GM12874 (cell line): ENCODE measurements around the gene SH3D21.

Experiments
- TF ChIP-seq, protein P1 (sequence below): IDR thresholded peaks from 2 replicates; pipeline ENCODE4 v1.5.1; 2011; ENCODE audit warnings: low read depth, mild to moderate bottlenecking, control low read depth, low read length, moderate library complexity; ENCODE audit not compliant: insufficient read depth

Gene SH3D21

DNA sequence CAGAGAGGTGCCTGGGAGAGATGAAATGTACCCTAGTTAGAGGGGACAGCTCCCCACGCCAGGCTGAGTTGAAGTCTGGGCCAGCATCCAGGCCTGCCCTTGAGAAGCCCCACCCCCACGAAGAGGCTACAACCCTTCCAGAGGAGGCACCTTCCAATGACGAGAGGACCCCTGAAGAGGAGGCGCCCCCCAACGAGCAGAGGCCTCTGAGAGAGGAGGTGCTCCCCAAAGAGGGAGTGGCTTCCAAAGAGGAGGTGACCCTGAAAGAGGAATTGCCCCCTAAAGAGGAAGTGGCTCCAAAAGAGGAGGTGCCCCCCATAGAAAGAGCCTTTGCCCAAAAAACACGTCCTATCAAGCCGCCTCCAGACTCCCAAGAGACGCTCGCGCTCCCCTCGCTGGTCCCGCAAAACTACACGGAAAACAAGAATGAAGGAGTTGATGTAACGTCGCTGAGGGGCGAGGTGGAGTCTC, 14.2 kb downstream of the SH3D21 start:
- TF ChIP-seq, protein P1, sequence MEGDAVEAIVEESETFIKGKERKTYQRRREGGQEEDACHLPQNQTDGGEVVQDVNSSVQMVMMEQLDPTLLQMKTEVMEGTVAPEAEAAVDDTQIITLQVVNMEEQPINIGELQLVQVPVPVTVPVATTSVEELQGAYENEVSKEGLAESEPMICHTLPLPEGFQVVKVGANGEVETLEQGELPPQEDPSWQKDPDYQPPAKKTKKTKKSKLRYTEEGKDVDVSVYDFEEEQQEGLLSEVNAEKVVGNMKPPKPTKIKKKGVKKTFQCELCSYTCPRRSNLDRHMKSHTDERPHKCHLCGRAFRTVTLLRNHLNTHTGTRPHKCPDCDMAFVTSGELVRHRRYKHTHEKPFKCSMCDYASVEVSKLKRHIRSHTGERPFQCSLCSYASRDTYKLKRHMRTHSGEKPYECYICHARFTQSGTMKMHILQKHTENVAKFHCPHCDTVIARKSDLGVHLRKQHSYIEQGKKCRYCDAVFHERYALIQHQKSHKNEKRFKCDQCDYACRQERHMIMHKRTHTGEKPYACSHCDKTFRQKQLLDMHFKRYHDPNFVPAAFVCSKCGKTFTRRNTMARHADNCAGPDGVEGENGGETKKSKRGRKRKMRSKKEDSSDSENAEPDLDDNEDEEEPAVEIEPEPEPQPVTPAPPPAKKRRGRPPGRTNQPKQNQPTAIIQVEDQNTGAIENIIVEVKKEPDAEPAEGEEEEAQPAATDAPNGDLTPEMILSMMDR: no peak

DNA sequence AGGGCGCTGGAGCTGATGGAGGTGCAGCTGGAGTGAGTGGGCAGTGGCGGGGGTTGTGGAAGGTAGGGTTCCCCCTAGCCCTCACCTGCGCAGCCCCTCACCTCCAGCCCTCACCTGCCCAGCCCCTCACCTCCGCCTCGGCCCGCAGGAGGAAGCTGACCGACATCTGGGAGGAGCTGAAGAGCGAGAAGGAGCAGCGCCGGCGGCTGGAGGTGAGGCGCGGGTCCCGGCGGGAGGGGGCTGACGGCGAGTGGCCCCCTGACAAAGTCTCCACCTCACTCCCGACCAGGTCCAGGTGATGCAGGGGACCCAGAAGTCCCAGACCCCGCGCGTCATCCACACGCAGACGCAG, 14.6 kb downstream of the SH3D21 start:
- TF ChIP-seq, protein P1: no peak

DNA sequence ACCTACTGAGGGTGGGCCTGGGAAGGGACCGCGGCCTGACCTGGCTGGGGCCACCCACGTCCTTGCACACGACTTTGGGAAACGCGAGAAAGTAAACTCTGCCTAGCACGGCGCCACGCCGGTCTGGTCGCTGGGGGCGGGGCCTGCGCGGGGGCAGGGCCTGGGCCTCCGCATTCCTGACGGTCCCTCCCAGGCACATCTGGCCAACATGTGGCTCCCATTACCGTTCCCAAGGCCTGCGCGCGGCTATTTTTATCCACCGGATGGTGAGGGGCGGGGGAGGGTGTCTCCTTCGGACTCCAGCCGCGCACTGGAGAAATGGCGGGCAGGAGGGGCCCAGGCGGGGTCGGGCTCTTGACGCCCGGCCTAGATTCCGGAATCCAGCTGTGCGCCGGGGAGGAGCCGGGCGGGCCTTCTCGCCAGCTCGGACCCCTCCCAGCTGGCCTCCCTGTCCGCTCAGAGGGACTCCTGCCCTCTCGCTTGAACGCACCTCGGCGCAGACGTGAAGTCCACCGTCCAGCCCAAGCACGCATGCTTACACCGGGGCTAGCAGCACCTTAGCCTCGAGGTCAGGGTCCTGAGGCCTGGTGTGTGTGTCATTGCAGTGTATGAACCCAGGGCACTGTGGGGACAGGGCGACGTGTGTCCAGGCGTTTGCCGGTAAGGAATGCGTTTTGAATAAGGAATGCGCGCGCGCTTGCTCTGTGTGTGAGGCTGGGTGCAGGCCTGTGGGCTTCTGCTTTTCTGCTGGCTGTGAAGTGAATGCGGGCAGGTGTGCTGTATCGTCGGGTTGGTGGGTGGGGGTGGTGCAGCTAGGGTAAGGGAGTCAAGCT, 15.2 kb downstream of the SH3D21 start:
- TF ChIP-seq, protein P1: no peak

DNA sequence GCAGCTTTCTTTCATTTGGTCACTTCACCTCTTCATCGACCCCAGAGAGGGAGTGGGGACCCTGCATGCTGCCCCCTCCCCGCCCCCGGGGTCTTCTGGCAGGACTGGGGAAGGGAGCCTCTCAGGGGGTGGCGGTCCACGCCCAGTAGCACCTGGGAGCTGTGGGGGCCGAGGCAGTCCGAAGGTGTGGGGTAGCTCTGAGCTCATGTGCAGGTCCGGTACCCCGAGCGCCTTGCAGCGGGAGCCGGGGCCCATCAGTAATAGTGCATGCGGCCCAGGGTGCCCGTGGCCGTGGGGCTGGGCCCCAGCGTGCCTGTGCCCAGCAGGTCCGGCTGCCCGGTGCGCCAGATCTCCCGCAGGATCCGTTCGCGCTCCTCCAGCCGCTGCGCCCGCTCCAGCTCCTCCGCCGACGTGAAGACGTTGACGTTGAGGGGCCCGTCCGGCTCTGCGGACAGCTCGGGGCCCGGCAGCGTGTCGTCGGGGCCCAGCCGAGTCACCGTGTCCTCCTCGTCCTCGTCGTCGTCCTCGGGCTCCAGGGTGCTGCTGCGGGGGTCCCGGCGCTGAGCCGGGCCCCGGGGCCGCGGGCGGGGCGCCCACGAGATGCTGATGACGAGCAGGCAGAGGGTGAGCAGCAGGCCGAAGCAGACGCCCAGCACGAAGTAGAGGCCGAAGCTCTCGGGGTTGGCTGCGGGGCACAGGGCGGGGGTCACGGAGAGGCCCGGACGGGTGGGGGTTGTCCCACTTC, 16.0 kb downstream of the SH3D21 start:
- TF ChIP-seq, protein P1: no peak

DNA sequence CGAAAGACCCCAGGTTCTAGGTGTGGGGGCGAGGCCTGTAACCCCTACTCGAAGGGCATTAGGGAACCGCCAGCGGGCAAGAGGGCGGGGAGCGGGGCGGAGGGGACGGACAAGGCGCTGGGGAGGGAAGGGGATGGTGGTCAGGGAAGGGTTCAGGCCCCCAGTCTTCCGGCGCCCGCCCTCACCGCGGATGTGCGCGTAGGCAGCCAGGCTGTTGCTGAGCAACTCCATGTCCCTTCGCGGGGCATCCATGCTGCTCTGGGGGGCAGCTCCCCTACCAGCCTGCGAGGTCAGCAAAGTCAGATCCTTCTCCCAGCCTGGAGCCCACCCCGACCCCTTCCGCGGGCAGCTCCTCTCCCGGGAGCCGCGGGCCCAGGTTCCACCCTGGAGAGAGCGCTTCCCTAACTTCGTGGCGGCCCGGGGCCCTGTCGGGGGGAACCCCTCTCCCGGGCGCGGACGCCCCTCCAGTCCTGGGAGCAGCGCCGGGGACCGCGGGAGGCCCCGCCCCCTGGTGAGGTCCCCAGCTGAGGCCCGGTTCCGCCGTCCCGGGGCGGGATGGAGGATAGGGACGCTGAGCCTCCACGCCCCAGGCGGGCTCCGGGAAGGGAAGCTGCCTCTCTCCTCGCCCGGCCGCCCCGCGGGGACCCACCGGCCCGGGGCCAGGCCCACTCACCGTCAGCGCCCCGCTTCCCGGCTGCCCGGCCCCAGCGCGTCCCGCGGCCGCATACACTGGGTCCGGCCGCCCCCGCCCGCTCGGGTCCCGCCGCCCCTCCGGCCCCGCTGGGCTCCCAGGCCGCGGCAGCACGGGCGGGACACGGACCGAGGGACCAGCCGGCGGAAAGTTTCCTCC, 16.8 kb downstream of the SH3D21 start:
- TF ChIP-seq, protein P1: no peak

DNA sequence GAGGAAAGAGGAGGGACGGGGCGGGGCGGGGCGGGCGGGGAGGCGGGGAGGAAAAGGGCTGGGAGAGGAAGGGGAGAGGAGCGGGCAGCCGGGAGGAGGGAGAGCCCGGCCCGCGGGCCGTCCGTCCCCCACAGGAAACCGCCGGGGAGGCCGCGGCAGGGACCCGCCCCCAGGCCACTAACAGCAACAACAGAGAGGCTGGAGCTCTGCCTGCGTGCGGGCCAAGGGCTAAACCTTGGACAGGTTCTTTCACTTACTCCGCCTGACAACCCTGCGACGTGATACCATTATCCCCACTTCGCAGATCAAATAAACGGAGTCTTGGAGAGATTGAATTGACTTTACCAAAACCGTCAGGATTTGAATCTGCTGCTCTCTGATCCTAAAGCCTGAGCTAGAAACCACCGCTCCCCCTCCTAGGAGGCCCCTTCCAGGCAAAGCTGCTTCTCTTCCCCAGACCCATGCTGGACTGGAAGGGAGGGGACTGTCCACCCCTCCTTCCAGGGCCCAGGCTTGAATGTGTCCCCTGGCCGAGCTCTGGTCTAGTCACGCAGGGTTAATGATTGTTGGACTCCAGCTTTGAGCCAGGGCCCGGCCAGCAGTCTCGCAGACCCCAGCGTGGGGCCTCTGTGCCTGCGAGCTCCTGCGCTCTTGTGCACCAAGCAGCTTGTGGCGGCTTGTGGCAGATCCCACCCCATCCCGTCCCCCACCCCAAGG, 17.6 kb downstream of the SH3D21 start, which contains the start of gene EVA1B:
Gene EVA1B, minus strand, starts transcription at position 10 of the 717 bp plus-strand sequence. CDS start 608 bp downstream, outside the sequence.
- TF ChIP-seq, protein P1: no peak
